GM18951 (cell line): Measurements from ENCODE around the gene PCBP1.
A peak's percentile ranks its signal among the peaks of the same experiment; 100 is the strongest.
"Not testable (repeated sequence)": the region's sequence is repeated elsewhere in the genome, so short reads cannot be mapped to it uniquely, and the experiment has no call there.

Experiments
- POLR2A ChIP-seq: IDR thresholded peaks from 4 replicates; pipeline ENCODE4 v1.6.1; 2011; ENCODE audit warnings: mild to moderate bottlenecking; ENCODE audit not compliant: insufficient read length, insufficient read depth; ENCODE audit errors: extremely low read depth
- in situ Hi-C: fragments of 300-500 bp; cut with MboI; formaldehyde crosslinking; loops from one replicate; pipeline ENCODE4 v1.12.0; 2022; ENCODE audit warnings: low sequenced_read_pairs, mixed read lengths, inconsistent platforms; ENCODE audit not compliant: unreplicated experiment

PCBP1 gene

GRCh38 chr2:70113359-70114070 lies 26.2 kb downstream of the PCBP1 start:
- no peak for TF ChIP-seq POLR2A
- in situ Hi-C loops: no loop called here

GRCh38 chr2:70115646-70116442 lies 28.6 kb downstream of the PCBP1 start:
- in situ Hi-C loops: no loop called here
- TF ChIP-seq POLR2A: no peak

- TF ChIP-seq POLR2A: no peak
- in situ Hi-C loops: no loop called here
These were observed 29.8 kb downstream of the PCBP1 start for GRCh38 chr2:70116936-70117552.

GRCh38 chr2:70118798-70119454 lies 31.6 kb downstream of the PCBP1 start:
- in situ Hi-C loops: no loop called here
- no peak for TF ChIP-seq POLR2A

GRCh38 chr2:70121627-70122372 lies 34.5 kb downstream of the PCBP1 start:
- peak; percentile 9 for TF ChIP-seq POLR2A
- in situ Hi-C loops: no loop called here

GRCh38 chr2:70122470-70122869 lies 35.2 kb downstream of the PCBP1 start:
- in situ Hi-C loops: no loop called here
- no peak for TF ChIP-seq POLR2A

GRCh38 chr2:70123051-70123828 lies 36.0 kb downstream of the PCBP1 start:
- in situ Hi-C loops: no loop called here
- no peak for TF ChIP-seq POLR2A

GRCh38 chr2:70123829-70124116 lies 36.5 kb downstream of the PCBP1 start:
- TF ChIP-seq POLR2A: no peak
- in situ Hi-C loops: no loop called here

- in situ Hi-C loops: no loop called here
- TF ChIP-seq POLR2A: peak; percentile 61
These were observed 37.8 kb downstream of the PCBP1 start for GRCh38 chr2:70124983-70125480.

GRCh38 chr2:70125498-70125898 lies 38.2 kb downstream of the PCBP1 start:
- no peak for TF ChIP-seq POLR2A
- in situ Hi-C loops: no loop called here

- in situ Hi-C loops: no loop called here
- TF ChIP-seq POLR2A: no peak
These were observed 39.1 kb downstream of the PCBP1 start for GRCh38 chr2:70126413-70126812.

GRCh38 chr2:70128005-70128404 lies 40.7 kb downstream of the PCBP1 start:
- in situ Hi-C loops: no loop called here
- no peak for TF ChIP-seq POLR2A

- in situ Hi-C loops: not testable (repeated sequence)
These were observed 44.3 kb downstream of the PCBP1 start for GRCh38 chr2:70131344-70132143.
